ENCODE results near the gene FASTKD3. TPM values are rescaled to one million over a fixed set of nuclear protein-coding genes. Genes with fewer than 3 reads are reported as not detected.
"Not testable (repeated sequence)": the region's sequence is repeated elsewhere in the genome, so short reads cannot be mapped to it uniquely, and the experiment has no call there.

Gene FASTKD3
- 5.4 and 12.1 TPM in 2 replicates for total RNA-seq (ENCODE audit: low replicate concordance)

DNA sequence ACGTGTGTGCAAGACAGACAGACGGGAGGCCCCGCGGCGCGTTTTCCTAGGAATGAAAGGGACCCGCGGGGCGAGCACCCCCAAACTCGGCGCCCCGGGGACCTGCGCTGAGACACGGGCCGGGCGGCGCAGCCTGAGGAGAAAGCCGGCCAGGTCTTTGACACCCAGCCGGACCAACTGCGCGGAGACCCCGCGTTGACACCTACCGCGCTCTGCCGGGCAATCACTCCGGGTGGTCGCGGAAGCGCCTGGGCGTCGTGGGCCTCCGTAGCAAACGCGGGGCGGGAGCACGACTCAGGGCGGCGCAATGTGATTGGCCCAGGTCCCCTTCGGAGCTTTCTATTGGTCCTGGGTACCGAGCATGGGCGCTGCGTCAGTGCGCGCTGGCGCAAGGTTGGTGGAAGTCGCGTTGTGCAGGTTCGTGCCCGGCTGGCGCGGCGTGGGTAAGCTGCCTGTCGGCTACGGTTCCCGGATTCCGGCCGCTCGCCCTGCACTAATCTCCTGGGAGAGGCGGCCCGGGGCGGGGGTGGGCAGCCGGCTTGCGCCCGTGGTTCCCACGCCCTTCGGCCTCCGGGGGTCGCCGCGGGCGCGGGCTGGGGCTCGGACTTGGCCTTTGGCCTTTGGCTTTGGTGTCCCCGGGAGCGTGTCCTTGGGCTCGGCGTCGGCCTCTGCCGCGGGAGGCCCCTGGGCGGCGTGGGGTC is at the start of gene FASTKD3, which contains the start of gene MTRR:
Gene FASTKD3, minus strand, starts transcription at position 259 of the 701 bp plus-strand sequence. CDS start 948 bp downstream, outside the sequence.
Gene MTRR, plus strand, starts transcription at position 376 of the 701 bp plus-strand sequence. CDS start 1,647 bp downstream, outside the sequence.
- DNase-seq (ENCODE audit: low read depth), result peak; percentile 91
- H3K4me3 ChIP-seq (ENCODE audit: low read depth, low read length), result peak within 1 kb of the TSS; percentile 85
- TF ChIP-seq CTCF (IDR thresholded peaks at IDR 0.05; ENCODE audit: insufficient read depth, low read length), result no peak

- no peak overlapping the region for H3K4me3 ChIP-seq (ENCODE audit: low read depth, low read length)
- DNase-seq (ENCODE audit: low read depth), result no peak
- no peak for TF ChIP-seq CTCF (IDR thresholded peaks at IDR 0.05; ENCODE audit: insufficient read depth, low read length)
These were observed 48.6 kb upstream of the FASTKD3 start for GRCh38 chr5:7917130-7918123.

DNA sequence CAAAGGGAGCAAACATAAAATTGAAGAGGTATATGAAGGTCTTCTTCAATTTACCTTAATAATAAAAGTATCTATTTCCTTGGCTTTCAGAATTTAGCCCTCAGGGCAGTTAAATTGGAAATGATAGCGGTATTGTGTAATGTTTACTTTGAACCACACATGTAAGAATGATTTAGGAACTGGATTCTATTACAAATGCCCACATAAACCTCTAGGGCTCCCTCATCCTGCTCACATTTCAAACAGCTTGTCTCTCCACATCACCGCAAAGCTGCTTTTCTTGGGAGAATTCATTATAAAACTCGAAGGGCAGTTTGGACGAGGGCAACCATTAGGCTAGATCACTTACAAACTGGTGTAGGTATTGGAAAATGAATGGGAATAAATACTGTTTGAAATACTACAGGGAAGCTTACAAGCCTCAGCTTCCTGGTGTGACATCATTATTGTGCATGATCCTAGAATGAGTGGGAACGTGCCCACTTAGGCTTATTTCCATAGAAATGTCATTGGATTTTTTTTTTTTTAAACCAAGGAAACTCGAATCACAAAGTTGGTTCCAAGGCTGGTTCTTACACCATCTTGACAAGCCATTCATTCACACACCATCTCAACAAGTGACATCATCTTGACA is 47.5 kb upstream of the FASTKD3 start:
- no peak for DNase-seq (ENCODE audit: low read depth)
- no peak for TF ChIP-seq CTCF (IDR thresholded peaks at IDR 0.05; ENCODE audit: insufficient read depth, low read length)
- no peak overlapping the region for H3K4me3 ChIP-seq (ENCODE audit: low read depth, low read length)

DNA sequence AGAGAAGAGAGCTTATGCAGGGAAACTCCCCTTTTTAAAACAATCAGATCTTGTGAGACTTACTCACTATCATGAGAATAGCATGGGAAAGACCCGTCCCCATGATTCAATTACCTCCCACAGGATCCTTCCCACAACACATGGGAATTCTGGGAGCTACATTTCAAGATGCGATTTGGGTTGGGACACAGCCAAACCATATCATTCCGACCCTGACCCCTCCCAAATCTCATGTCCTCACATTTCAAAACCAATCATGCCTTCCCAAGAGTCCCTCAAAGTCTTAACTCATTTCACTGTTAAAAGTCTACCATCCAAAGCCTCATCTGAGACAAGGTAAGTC is 42.6 kb upstream of the FASTKD3 start:
- H3K4me3 ChIP-seq (ENCODE audit: low read depth, low read length); DNase-seq (ENCODE audit: low read depth): not testable (repeated sequence)

- no peak for DNase-seq (ENCODE audit: low read depth)
These were observed 42.1 kb upstream of the FASTKD3 start for GRCh38 chr5:7910738-7911428.

GRCh38 chr5:7908317-7908716 is 39.5 kb upstream of the FASTKD3 start:
- no peak overlapping the region for H3K4me3 ChIP-seq (ENCODE audit: low read depth, low read length)
- no peak for DNase-seq (ENCODE audit: low read depth)
- TF ChIP-seq CTCF (IDR thresholded peaks at IDR 0.05; ENCODE audit: insufficient read depth, low read length), result no peak

More at GRCh38 chr5:7910738-7911428, 42.1 kb upstream of the FASTKD3 start:
- H3K4me3 ChIP-seq (ENCODE audit: low read depth, low read length), result no peak overlapping the region
- no peak for TF ChIP-seq CTCF (IDR thresholded peaks at IDR 0.05; ENCODE audit: insufficient read depth, low read length)
